GM18526 (cell line): ENCODE measurements around the gene HIVEP3.

Experiments used
- POLR2A ChIP-seq: IDR thresholded peaks from 3 replicates; pipeline ENCODE4 v1.6.1; 2011; ENCODE audit not compliant: insufficient read length; ENCODE audit errors: extremely low read depth

HIVEP3 gene

GRCh38 chr1:41471658-41472057 is 447.1 kb downstream of the HIVEP3 start:
- TF ChIP-seq POLR2A: no peak

- no peak for TF ChIP-seq POLR2A
Observed at GRCh38 chr1:41469706-41470105, 449.0 kb downstream of the HIVEP3 start.

- no peak for TF ChIP-seq POLR2A
Observed at GRCh38 chr1:41468122-41468762, 450.5 kb downstream of the HIVEP3 start.

GRCh38 chr1:41467673-41468072 is 451.0 kb downstream of the HIVEP3 start:
- TF ChIP-seq POLR2A: no peak

- no peak for TF ChIP-seq POLR2A
Observed at GRCh38 chr1:41466146-41466545, 452.6 kb downstream of the HIVEP3 start.

- no peak for TF ChIP-seq POLR2A
Observed at GRCh38 chr1:41465741-41466140, 453.0 kb downstream of the HIVEP3 start.

- TF ChIP-seq POLR2A: no peak
Observed at GRCh38 chr1:41464885-41465284, 453.8 kb downstream of the HIVEP3 start.

GRCh38 chr1:41463516-41463915 is 455.2 kb downstream of the HIVEP3 start:
- TF ChIP-seq POLR2A: no peak

- no peak for TF ChIP-seq POLR2A
Observed at GRCh38 chr1:41462680-41463004, 456.1 kb downstream of the HIVEP3 start.

- TF ChIP-seq POLR2A: no peak
Observed at GRCh38 chr1:41461790-41462679, 456.7 kb downstream of the HIVEP3 start.

- no peak for TF ChIP-seq POLR2A
Observed at GRCh38 chr1:41456847-41457540, 461.7 kb downstream of the HIVEP3 start.
